Neural progenitor cell (in vitro differentiated cells): ENCODE data around the gene NRROS.
"Not testable (repeated sequence)": the region's sequence is repeated elsewhere in the genome, so short reads cannot be mapped to it uniquely, and the experiment has no call there.

Experiments used
- CTCF ChIP-seq: fragments of 200-600 bp; sonication (generic); IDR thresholded peaks from 2 replicates; pipeline ENCODE4 v1.5.1; 2017; ENCODE audit warnings: antibody characterized with exemption, mild to moderate bottlenecking
- EZH2 ChIP-seq: fragments of 200-600 bp; sonication (generic); IDR thresholded peaks from 2 replicates; pipeline ENCODE4 v1.6.1; 2017; ENCODE audit warnings: antibody characterized with exemption, mild to moderate bottlenecking, moderate library complexity
- EZH2phosphoT487 ChIP-seq: fragments of 200-600 bp; sonication (generic); IDR thresholded peaks from 2 replicates; pipeline ENCODE4 v1.6.1; 2017; ENCODE audit warnings: antibody characterized with exemption

DNA sequence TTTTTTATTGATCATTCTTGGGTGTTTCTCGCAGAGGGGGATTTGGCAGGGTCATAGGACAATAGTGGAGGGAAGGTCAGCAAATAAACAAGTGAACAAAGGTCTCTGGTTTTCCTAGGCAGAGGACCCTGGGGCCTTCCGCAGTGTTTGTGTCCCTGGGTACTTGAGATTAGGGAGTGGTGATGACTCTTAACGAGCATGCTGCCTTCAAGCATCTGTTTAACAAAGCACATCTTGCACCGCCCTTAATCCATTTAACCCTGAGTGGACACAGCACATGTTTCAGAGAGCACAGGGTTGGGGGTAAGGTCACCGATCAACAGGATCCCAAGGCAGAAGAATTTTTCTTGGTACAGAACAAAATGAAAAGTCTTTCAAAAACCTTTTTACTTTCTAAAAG lies 19.9 kb upstream of the NRROS start:
- TF ChIP-seq CTCF, EZH2, EZH2phosphoT487: not testable (repeated sequence)
